ENCODE data around the gene PRMT1. TPM values are rescaled to one million over a fixed set of nuclear protein-coding genes. Genes with fewer than 3 reads are reported as not detected.
A peak's percentile ranks its signal among the peaks of the same experiment; 100 is the strongest.

Gene PRMT1
- total RNA-seq, 1 experiment from 2014 or later, result 633 TPM

GRCh38 chr19:49646586-49646985, 30.5 kb upstream of the PRMT1 start:
- DNase-seq (ENCODE audit: low spot score), result no peak
- in situ Hi-C loops (cut with HindIII; ENCODE audit: low sequenced_read_pairs), result no loop called here

- DNase-seq (ENCODE audit: low spot score), result no peak
- in situ Hi-C loops (cut with HindIII; ENCODE audit: low sequenced_read_pairs), result no loop called here
These were observed 25.8 kb upstream of the PRMT1 start for GRCh38 chr19:49651029-49651819.

- in situ Hi-C loops (cut with HindIII; ENCODE audit: low sequenced_read_pairs), result no loop called here
- no peak for DNase-seq (ENCODE audit: low spot score)
These were observed 25.1 kb upstream of the PRMT1 start for GRCh38 chr19:49651820-49652550.

GRCh38 chr19:49652551-49653465, 24.3 kb upstream of the PRMT1 start:
- in situ Hi-C loops (cut with HindIII; ENCODE audit: low sequenced_read_pairs), result no loop called here
- DNase-seq (ENCODE audit: low spot score), result no peak

- in situ Hi-C loops (cut with HindIII; ENCODE audit: low sequenced_read_pairs), result no loop called here
- DNase-seq (ENCODE audit: low spot score), result no peak
These were observed 23.6 kb upstream of the PRMT1 start for GRCh38 chr19:49653466-49653806.

GRCh38 chr19:49654581-49654980, 22.5 kb upstream of the PRMT1 start:
- in situ Hi-C loops (cut with HindIII; ENCODE audit: low sequenced_read_pairs), result no loop called here
- DNase-seq (ENCODE audit: low spot score), result no peak

- DNase-seq (ENCODE audit: low spot score), result no peak
- in situ Hi-C loops (cut with HindIII; ENCODE audit: low sequenced_read_pairs), result no loop called here
These were observed 21.3 kb upstream of the PRMT1 start for GRCh38 chr19:49655570-49656455.

GRCh38 chr19:49656456-49657109, 20.5 kb upstream of the PRMT1 start:
- in situ Hi-C loops (cut with HindIII; ENCODE audit: low sequenced_read_pairs), result no loop called here
- no peak for DNase-seq (ENCODE audit: low spot score)

- in situ Hi-C loops (cut with HindIII; ENCODE audit: low sequenced_read_pairs), result no loop called here
These were observed 19.5 kb upstream of the PRMT1 start for GRCh38 chr19:49657493-49658138.

GRCh38 chr19:49658139-49658517, 18.9 kb upstream of the PRMT1 start:
- in situ Hi-C loops (cut with HindIII; ENCODE audit: low sequenced_read_pairs), result no loop called here
- no peak for DNase-seq (ENCODE audit: low spot score)

More at GRCh38 chr19:49657493-49658138, 19.5 kb upstream of the PRMT1 start:
- DNase-seq (ENCODE audit: low spot score), result no peak

- DNase-seq (ENCODE audit: low spot score), result no peak
- in situ Hi-C loops (cut with HindIII; ENCODE audit: low sequenced_read_pairs), result no loop called here
These were observed 18.3 kb upstream of the PRMT1 start for GRCh38 chr19:49658566-49659442.

GRCh38 chr19:49660338-49660961, 16.6 kb upstream of the PRMT1 start:
- no peak for DNase-seq (ENCODE audit: low spot score)
- in situ Hi-C loops (cut with HindIII; ENCODE audit: low sequenced_read_pairs), result no loop called here

- no peak for DNase-seq (ENCODE audit: low spot score)
- in situ Hi-C loops (cut with HindIII; ENCODE audit: low sequenced_read_pairs), result no loop called here
These were observed 15.1 kb upstream of the PRMT1 start for GRCh38 chr19:49662011-49662410.

GRCh38 chr19:49663224-49663623, 13.8 kb upstream of the PRMT1 start:
- DNase-seq (ENCODE audit: low spot score), result no peak
- in situ Hi-C loops (cut with HindIII; ENCODE audit: low sequenced_read_pairs), result no loop called here

GRCh38 chr19:49664171-49665035, 12.7 kb upstream of the PRMT1 start:
- in situ Hi-C loops (cut with HindIII; ENCODE audit: low sequenced_read_pairs), result no loop called here

GRCh38 chr19:49665036-49665350, 12.1 kb upstream of the PRMT1 start:
- in situ Hi-C loops (cut with HindIII; ENCODE audit: low sequenced_read_pairs), result no loop called here
- DNase-seq (ENCODE audit: low spot score), result no peak

More at GRCh38 chr19:49664171-49665035, 12.7 kb upstream of the PRMT1 start:
- peak; percentile 87 for DNase-seq (ENCODE audit: low spot score)
